Measurements from ENCODE around the gene WDR64. TPM values are rescaled to one million over a fixed set of nuclear protein-coding genes. Genes with fewer than 3 reads are reported as not detected.

Gene WDR64
- total and polyA plus RNA-seq, 2 donors (not counting 3 experiments of a cell fraction or from before 2014, with no cell fraction given), result not detected

DNA sequence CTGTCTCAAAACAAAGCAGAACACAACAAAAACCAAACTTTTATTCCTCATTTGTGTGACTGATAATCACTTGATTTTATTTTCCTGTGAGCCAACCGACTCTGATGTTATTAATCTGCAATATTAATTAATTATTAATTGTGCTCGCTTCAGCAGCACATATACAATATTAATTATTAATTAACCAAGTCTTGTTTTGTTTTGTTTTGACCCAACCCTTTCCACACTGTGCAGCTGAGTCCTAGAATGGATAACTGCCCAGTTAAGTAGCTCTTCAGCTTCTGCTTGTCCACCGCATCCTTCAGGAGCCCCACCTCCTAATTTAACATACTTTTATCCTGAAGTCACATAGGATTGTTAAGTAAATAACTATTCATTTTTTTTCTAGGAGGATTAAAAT, 148.6 kb downstream of the WDR64 start:
- Histone ChIP-seq H3K79me2 (ENCODE audit: control insufficient read depth, insufficient read depth, low read length) (no peaks in the 10 kb centered on the region), H4K20me1 (replicated peaks; ENCODE audit: control insufficient read depth, extremely low read depth, insufficient read depth, low read length) (no peaks in the 10 kb centered on the region), H3K4me2 (ENCODE audit: insufficient read depth, low read length) (no peak overlapping the region), H3K9me3 (replicated peaks; ENCODE audit: control insufficient read depth, insufficient read depth, low read length) (no peaks in the 10 kb centered on the region), H3K27me3 (ENCODE audit: control insufficient read depth in 2 of 2, insufficient read depth in 2 of 2, low read length in 2 of 2) (no peaks in the 10 kb centered on the region), H3K9ac (replicated peaks; ENCODE audit: extremely low read depth, insufficient read depth, low read length) (no peak overlapping the region), H2AFZ (ENCODE audit: low read depth, low read length) (no peak overlapping the region), H3K9me1 (replicated peaks; ENCODE audit: control insufficient read depth, extremely low read depth, insufficient read depth, low read length) (no peaks in the 10 kb centered on the region), H3K27ac (ENCODE audit: insufficient read depth, low read depth, low read length) (no peak overlapping the region), H3K4me3 (replicated peaks in 1 of 3; ENCODE audit: insufficient read depth in 1 of 3, low read depth in 1 of 3, low read length in 3 of 3) (no peak overlapping the region), H3K36me3 (ENCODE audit: control insufficient read depth in 2 of 2, extremely low read depth in 1 of 2, insufficient read depth in 2 of 2, low read length in 2 of 2) (no peaks in the 10 kb centered on the region), H3K4me1 (ENCODE audit: control insufficient read depth, extremely low read depth, insufficient read depth, low read length) (no peaks in the 10 kb centered on the region)
- DNase-seq (ENCODE audit: low read depth, low spot score) (no peak), FAIRE-seq (no peak)
- dilution Hi-C loops (cut with MboI; ENCODE audit: extremely low pct_ligation_motif_present, low sequenced_read_pairs) (no loop called here), intact Hi-C loops (cut with micrococcal nuclease) (no loop called here)
- TF ChIP-seq JUN (IDR thresholded peaks at IDR 0.05; ENCODE audit: borderline replicate concordance, insufficient read depth, insufficient read length, low read depth) (no peak), EZH2 (IDR thresholded peaks at IDR 0.05; ENCODE audit: borderline replicate concordance, low read depth, low read length, severe bottlenecking) (no peak), POLR2A (IDR thresholded peaks at IDR 0.05; ENCODE audit: low read depth, low read length) (no peak), MYC (IDR thresholded peaks at IDR 0.05; ENCODE audit: low read depth, low read length) (no peak), GATA2 (IDR thresholded peaks at IDR 0.05; ENCODE audit: insufficient read depth, insufficient read length, low read depth, low read length) (no peak), MAX (IDR thresholded peaks at IDR 0.05; ENCODE audit: insufficient read depth, insufficient read length) (no peak), POLR2AphosphoS5 (IDR thresholded peaks at IDR 0.05; ENCODE audit: insufficient read depth, low read depth, low read length) (no peak), FOS (IDR thresholded peaks at IDR 0.05; ENCODE audit: borderline replicate concordance, insufficient read depth, low read length) (no peak)
- TF ChIP-seq, protein P1, sequence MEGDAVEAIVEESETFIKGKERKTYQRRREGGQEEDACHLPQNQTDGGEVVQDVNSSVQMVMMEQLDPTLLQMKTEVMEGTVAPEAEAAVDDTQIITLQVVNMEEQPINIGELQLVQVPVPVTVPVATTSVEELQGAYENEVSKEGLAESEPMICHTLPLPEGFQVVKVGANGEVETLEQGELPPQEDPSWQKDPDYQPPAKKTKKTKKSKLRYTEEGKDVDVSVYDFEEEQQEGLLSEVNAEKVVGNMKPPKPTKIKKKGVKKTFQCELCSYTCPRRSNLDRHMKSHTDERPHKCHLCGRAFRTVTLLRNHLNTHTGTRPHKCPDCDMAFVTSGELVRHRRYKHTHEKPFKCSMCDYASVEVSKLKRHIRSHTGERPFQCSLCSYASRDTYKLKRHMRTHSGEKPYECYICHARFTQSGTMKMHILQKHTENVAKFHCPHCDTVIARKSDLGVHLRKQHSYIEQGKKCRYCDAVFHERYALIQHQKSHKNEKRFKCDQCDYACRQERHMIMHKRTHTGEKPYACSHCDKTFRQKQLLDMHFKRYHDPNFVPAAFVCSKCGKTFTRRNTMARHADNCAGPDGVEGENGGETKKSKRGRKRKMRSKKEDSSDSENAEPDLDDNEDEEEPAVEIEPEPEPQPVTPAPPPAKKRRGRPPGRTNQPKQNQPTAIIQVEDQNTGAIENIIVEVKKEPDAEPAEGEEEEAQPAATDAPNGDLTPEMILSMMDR (IDR thresholded peaks at IDR 0.05; ENCODE audit: extremely low read depth in 1 of 2, insufficient read depth in 1 of 2, low read depth in 1 of 2, low read length in 2 of 2), result no peak
- POLR2A ChIA-PET, result no interaction called here
- CTCF ChIA-PET, result no interaction called here
- no TSS peak for BruUV-seq (replicated peaks)

All from endothelial cell of umbilical vein (primary cell).